ENCODE measurements around the gene CMTM1.
"Not testable (repeated sequence)": the region's sequence is repeated elsewhere in the genome, so short reads cannot be mapped to it uniquely, and the experiment has no call there.

Gene CMTM1

GRCh38 chr16:66617728-66618127, 51.5 kb downstream of the CMTM1 start:
- DNase-seq, result no peak

- DNase-seq, result no peak
Measured at GRCh38 chr16:66618588-66619375, 52.5 kb downstream of the CMTM1 start.

- DNase-seq, result no peak
Measured at GRCh38 chr16:66619534-66620428, 53.5 kb downstream of the CMTM1 start.

DNA sequence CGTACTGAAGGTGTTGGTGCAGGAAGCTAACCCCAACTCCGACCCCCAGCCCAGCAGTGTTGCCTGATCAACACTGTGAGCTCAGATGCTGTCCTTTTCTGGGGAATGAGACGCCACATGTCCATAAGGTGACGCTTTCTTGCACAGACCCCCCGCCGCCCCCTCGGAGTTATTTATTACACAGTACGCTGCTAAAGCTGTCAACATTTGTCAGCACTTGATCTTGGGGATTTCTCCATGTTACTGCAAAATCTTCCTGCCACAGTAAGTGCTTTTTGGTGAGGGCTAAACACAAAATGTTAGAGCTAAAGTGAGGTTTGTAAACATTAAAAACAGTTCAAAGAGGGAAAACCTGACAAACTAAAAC, 54.2 kb downstream of the CMTM1 start:
- no peak for DNase-seq

DNA sequence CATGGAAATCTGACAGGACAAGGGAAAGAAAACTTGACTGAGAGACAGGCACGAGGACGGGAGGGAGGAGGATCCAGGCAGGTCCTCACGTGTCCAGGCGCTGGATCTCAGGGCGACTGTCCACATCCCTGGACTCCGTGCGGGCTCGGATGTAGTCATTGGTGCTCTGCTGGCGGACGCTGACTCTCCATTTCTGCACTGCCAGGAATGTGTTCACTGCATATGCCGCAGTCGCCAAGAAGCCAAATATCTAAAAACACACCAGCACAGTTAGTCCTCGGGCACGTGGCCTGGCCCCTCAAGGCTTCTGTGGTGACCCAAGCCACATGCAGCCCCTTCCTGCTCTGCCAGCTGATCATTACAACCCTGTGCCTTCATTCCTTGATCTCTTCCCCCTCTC, 55.7 kb downstream of the CMTM1 start:
- no peak for DNase-seq

DNA sequence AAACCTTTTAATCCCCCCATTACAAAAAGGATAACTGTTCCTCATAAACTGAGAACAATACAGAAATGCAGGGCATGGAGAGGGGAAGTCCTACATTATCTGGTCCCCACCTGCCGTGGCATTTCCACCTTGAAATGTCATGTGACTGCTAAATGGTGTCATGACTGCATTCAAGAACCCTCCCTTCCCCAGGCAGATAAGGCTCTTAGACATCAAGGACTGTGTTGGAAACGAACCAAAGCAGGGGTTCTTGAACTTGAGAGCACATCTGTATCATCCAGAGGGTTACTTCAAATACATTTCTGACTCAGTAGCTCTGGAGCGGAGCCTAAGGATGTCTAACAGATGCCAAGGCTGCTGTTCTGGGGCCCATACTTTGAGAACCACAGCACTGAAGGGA, 56.6 kb downstream of the CMTM1 start:
- DNase-seq, result no peak

- no peak for DNase-seq
Measured at GRCh38 chr16:66623755-66624154, 57.5 kb downstream of the CMTM1 start.

- DNase-seq, result not testable (repeated sequence)
Measured at GRCh38 chr16:66627611-66628378, 61.6 kb downstream of the CMTM1 start.
